HepG2 (cell line): ENCODE measurements around the gene TPGS1. TPM values are rescaled to one million over a fixed set of nuclear protein-coding genes. Genes with fewer than 3 reads are reported as not detected.

Experiments used
- BORCS8-MEF2B ChIP-seq: sonication (generic); formaldehyde crosslinking; IDR thresholded peaks from 2 replicates; pipeline ENCODE4 v1.8.0; 2022; ENCODE audit warnings: mild to moderate bottlenecking, missing genetic modification reagents
- GTF3A ChIP-seq: sonication (generic); formaldehyde crosslinking; conservative IDR thresholded peaks from 2 replicates; pipeline ENCODE4 v1.4.0; 2020; ENCODE audit warnings: mild to moderate bottlenecking, missing genetic modification reagents
- MATR3 ChIP-seq: sonication (generic); formaldehyde crosslinking; IDR thresholded peaks from 2 replicates; pipeline ENCODE4 v1.4.0; 2020; ENCODE audit warnings: missing genetic modification reagents
- NR2F1 ChIP-seq, 2 experiments: fragments of 450-650 bp in 1 of 2; formaldehyde crosslinking in 1 of 2; IDR thresholded peaks; 2 replicates each; pipeline versions ENCODE4 v1.5.0 to v1.6.1; 2016 to 2020; ENCODE audit warnings: mild to moderate bottlenecking in 1 of 2, missing compliant biosample characterization in 1 of 2, missing genetic modification reagents in 1 of 2, moderate library complexity in 1 of 2
- NR3C1 ChIP-seq: sonication (generic); formaldehyde crosslinking; IDR thresholded peaks from 2 replicates; pipeline ENCODE4 v1.4.0; 2020; ENCODE audit warnings: missing genetic modification reagents
- SP2 ChIP-seq: sonication (generic); formaldehyde crosslinking; IDR thresholded peaks from 2 replicates; pipeline ENCODE4 v1.5.1; 2020; ENCODE audit warnings: mild to moderate bottlenecking, missing genetic modification reagents
- ZNF556 ChIP-seq: sonication (generic); formaldehyde crosslinking; IDR thresholded peaks from 2 replicates; pipeline ENCODE4 v1.4.0; 2020; ENCODE audit warnings: mild to moderate bottlenecking, missing genetic modification reagents, borderline replicate concordance
- ZNF562 ChIP-seq: sonication (generic); formaldehyde crosslinking; IDR thresholded peaks from 2 replicates; pipeline ENCODE4 v1.8.0; 2022; ENCODE audit warnings: missing genetic modification reagents, borderline replicate concordance
- ZNF891 ChIP-seq: sonication (generic); formaldehyde crosslinking; IDR thresholded peaks from 2 replicates; pipeline ENCODE4 v1.5.0; 2020; ENCODE audit warnings: mild to moderate bottlenecking, missing genetic modification reagents
- ZSCAN9 ChIP-seq: IDR thresholded peaks from 2 replicates; pipeline ENCODE4 v1.6.1; 2016; ENCODE audit warnings: borderline replicate concordance
- polyA plus RNA-seq, 8 experiments: library from polyadenylated mRNA; depleted of rRNA in 3 of 8; stranded (reverse) in 7 of 8; unstranded in 1 of 8; fragments of >200 nt; fragmentation: Illumina TruSeq in 4 of 8; extraction: Trizol in 4 of 8; gene quantifications; 2 replicates each; pipeline versions ENCODE4 v1.2.1 to v1.2.3, GENCODE V29; 2011 to 2016; ENCODE audit warnings: low read depth in 4 of 8, missing spikeins in 1 of 8, mixed read lengths in 1 of 8; ENCODE audit not compliant: insufficient read depth in 1 of 8
- total RNA-seq, 5 experiments: library from RNA; depleted of rRNA; stranded (reverse); fragments of >200 nt; fragmentation: Illumina TruSeq; extraction: Trizol; gene quantifications; 2 replicates each; pipeline ENCODE4 v1.2.3, GENCODE V29; 2016; ENCODE audit warnings: low read depth in 1 of 5
- TF ChIP-seq, protein P1 (sequence below): sonication (generic); formaldehyde crosslinking; IDR thresholded peaks from 2 replicates; pipeline ENCODE4 v1.5.1; 2020; ENCODE audit warnings: mild to moderate bottlenecking, moderate library complexity, missing genetic modification reagents
- TF ChIP-seq, protein P2 (sequence below): sonication (generic); formaldehyde crosslinking; conservative IDR thresholded peaks from 2 replicates; pipeline ENCODE4 v1.8.0; 2022; ENCODE audit warnings: missing genetic modification reagents
- TF ChIP-seq, protein P3 (sequence below): sonication (generic); formaldehyde crosslinking; IDR thresholded peaks from 2 replicates; pipeline ENCODE4 v1.8.0; 2022; ENCODE audit warnings: missing genetic modification reagents, mild to moderate bottlenecking, moderate library complexity, borderline replicate concordance
- TF ChIP-seq, protein P4 (sequence below): sonication (generic); formaldehyde crosslinking; IDR thresholded peaks from 2 replicates; pipeline ENCODE4 v1.4.0; 2020; ENCODE audit warnings: mild to moderate bottlenecking, missing genetic modification reagents
- TF ChIP-seq, protein P5 (sequence below): sonication (generic); formaldehyde crosslinking; IDR thresholded peaks from 2 replicates; pipeline ENCODE4 v1.5.0; 2020; ENCODE audit warnings: mild to moderate bottlenecking, missing genetic modification reagents
- TF ChIP-seq, protein P6 (sequence below): sonication (generic); formaldehyde crosslinking; IDR thresholded peaks from 2 replicates; pipeline ENCODE4 v1.4.0; 2020; ENCODE audit warnings: missing genetic modification reagents

TPGS1 gene
- total and polyA plus RNA-seq, 2 of the 13 experiments (the other 11 are each of a cell fraction or from before 2014, with no cell fraction given): 1.1 to 6.2 TPM

DNA sequence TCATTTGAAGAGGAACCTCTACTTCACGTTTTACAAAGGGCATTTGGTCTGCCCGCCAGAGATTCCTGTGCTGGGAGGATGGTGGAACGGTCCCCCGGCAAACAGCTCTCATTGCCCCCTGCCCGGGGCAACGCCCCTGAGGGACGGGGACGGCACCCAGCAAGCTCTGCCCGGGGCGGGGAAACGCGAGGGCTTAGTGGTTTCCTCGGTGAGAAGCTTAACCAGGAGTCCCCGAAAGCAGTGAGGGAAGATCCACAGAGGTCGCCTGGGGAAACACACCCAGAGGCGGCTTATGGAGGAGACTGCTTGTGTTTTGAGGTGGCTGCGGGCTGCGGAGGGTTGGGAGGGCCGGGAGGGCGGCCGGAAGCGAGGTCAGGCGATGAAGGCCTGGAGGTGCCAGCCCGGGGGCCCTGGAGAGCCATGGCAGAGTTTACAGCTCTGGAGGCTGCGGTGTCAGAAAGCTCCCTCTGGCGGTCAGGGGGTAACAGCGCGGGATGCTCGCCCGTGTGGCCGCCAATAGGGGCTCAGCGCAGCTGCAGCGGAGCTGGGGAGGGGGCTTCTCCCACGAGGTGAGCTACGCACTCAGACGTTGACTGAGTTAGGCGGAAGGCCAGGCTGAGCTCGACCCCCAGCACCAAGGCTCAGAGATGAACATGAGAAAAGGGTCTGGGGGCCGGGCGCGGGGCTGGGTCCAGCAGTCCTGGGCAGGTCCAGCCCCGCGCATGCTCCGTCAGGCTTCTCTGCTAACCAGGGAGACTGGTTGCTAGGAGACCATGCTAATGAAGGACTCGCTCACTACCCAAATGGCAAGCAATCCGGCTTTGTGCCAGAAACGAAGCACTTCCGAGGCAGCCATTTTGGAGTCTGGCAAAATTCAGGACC lies 652 bp upstream of the TPGS1 start (continued):
- TF ChIP-seq, protein P1, sequence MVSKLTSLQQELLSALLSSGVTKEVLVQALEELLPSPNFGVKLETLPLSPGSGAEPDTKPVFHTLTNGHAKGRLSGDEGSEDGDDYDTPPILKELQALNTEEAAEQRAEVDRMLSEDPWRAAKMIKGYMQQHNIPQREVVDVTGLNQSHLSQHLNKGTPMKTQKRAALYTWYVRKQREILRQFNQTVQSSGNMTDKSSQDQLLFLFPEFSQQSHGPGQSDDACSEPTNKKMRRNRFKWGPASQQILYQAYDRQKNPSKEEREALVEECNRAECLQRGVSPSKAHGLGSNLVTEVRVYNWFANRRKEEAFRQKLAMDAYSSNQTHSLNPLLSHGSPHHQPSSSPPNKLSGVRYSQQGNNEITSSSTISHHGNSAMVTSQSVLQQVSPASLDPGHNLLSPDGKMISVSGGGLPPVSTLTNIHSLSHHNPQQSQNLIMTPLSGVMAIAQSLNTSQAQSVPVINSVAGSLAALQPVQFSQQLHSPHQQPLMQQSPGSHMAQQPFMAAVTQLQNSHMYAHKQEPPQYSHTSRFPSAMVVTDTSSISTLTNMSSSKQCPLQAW (CRISPR knock-in tag): no peak
- no peak for TF ChIP-seq BORCS8-MEF2B (CRISPR knock-in tag)
- TF ChIP-seq, protein P2, sequence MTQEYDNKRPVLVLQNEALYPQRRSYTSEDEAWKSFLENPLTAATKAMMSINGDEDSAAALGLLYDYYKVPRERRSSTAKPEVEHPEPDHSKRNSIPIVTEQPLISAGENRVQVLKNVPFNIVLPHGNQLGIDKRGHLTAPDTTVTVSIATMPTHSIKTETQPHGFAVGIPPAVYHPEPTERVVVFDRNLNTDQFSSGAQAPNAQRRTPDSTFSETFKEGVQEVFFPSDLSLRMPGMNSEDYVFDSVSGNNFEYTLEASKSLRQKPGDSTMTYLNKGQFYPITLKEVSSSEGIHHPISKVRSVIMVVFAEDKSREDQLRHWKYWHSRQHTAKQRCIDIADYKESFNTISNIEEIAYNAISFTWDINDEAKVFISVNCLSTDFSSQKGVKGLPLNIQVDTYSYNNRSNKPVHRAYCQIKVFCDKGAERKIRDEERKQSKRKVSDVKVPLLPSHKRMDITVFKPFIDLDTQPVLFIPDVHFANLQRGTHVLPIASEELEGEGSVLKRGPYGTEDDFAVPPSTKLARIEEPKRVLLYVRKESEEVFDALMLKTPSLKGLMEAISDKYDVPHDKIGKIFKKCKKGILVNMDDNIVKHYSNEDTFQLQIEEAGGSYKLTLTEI (CRISPR knock-in tag): no peak
- TF ChIP-seq NR3C1 (CRISPR knock-in tag): no peak
- TF ChIP-seq GTF3A: no peak; the same call in 1 of the 2 replicates
- TF ChIP-seq, protein P3, sequence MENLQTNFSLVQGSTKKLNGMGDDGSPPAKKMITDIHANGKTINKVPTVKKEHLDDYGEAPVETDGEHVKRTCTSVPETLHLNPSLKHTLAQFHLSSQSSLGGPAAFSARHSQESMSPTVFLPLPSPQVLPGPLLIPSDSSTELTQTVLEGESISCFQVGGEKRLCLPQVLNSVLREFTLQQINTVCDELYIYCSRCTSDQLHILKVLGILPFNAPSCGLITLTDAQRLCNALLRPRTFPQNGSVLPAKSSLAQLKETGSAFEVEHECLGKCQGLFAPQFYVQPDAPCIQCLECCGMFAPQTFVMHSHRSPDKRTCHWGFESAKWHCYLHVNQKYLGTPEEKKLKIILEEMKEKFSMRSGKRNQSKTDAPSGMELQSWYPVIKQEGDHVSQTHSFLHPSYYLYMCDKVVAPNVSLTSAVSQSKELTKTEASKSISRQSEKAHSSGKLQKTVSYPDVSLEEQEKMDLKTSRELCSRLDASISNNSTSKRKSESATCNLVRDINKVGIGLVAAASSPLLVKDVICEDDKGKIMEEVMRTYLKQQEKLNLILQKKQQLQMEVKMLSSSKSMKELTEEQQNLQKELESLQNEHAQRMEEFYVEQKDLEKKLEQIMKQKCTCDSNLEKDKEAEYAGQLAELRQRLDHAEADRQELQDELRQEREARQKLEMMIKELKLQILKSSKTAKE (CRISPR knock-in tag): no peak
- no peak for TF ChIP-seq ZNF562 (CRISPR knock-in tag)
- TF ChIP-seq ZNF891: peak; percentile 65
- TF ChIP-seq, protein P4, sequence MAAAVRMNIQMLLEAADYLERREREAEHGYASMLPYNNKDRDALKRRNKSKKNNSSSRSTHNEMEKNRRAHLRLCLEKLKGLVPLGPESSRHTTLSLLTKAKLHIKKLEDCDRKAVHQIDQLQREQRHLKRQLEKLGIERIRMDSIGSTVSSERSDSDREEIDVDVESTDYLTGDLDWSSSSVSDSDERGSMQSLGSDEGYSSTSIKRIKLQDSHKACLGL (CRISPR knock-in tag): no peak
- peak; percentile 81 for TF ChIP-seq ZNF556 (CRISPR knock-in tag)
- no peak for TF ChIP-seq NR2F1 (CRISPR knock-in tag; IDR thresholded peaks at IDR 0.05)
- TF ChIP-seq SP2 (CRISPR knock-in tag): no peak
- TF ChIP-seq, protein P5, sequence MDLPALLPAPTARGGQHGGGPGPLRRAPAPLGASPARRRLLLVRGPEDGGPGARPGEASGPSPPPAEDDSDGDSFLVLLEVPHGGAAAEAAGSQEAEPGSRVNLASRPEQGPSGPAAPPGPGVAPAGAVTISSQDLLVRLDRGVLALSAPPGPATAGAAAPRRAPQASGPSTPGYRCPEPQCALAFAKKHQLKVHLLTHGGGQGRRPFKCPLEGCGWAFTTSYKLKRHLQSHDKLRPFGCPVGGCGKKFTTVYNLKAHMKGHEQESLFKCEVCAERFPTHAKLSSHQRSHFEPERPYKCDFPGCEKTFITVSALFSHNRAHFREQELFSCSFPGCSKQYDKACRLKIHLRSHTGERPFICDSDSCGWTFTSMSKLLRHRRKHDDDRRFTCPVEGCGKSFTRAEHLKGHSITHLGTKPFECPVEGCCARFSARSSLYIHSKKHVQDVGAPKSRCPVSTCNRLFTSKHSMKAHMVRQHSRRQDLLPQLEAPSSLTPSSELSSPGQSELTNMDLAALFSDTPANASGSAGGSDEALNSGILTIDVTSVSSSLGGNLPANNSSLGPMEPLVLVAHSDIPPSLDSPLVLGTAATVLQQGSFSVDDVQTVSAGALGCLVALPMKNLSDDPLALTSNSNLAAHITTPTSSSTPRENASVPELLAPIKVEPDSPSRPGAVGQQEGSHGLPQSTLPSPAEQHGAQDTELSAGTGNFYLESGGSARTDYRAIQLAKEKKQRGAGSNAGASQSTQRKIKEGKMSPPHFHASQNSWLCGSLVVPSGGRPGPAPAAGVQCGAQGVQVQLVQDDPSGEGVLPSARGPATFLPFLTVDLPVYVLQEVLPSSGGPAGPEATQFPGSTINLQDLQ (CRISPR knock-in tag): no peak
- no peak; the same call in 1 of the 2 replicates for TF ChIP-seq ZSCAN9 (CRISPR knock-in tag)
- no peak for TF ChIP-seq MATR3 (CRISPR knock-in tag)
- TF ChIP-seq, protein P6, sequence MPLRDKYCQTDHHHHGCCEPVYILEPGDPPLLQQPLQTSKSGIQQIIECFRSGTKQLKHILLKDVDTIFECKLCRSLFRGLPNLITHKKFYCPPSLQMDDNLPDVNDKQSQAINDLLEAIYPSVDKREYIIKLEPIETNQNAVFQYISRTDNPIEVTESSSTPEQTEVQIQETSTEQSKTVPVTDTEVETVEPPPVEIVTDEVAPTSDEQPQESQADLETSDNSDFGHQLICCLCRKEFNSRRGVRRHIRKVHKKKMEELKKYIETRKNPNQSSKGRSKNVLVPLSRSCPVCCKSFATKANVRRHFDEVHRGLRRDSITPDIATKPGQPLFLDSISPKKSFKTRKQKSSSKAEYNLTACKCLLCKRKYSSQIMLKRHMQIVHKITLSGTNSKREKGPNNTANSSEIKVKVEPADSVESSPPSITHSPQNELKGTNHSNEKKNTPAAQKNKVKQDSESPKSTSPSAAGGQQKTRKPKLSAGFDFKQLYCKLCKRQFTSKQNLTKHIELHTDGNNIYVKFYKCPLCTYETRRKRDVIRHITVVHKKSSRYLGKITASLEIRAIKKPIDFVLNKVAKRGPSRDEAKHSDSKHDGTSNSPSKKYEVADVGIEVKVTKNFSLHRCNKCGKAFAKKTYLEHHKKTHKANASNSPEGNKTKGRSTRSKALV (CRISPR knock-in tag): 0 out of 2 replicates have a peak, but pooled peaks have one; percentile 67
